ENCODE results near the gene ADARB2. TPM values are rescaled to one million over a fixed set of nuclear protein-coding genes. Genes with fewer than 3 reads are reported as not detected.

ADARB2 gene
- total RNA-seq, 1 donor from 2014 or later: 0.11 TPM

GRCh38 chr10:1376384-1376945 lies 360.9 kb downstream of the ADARB2 start:
- no peak for TF ChIP-seq CTCF (IDR thresholded peaks at IDR 0.05; ENCODE audit: borderline replicate concordance)
- Histone ChIP-seq H3K27me3 (ENCODE audit: low read depth) (peaks cover 81% of the 10 kb centered on the region), H3K9me3 (replicated peaks) (no peaks in the 10 kb centered on the region), H3K27ac (replicated peaks) (no peak overlapping the region), H3K4me3 (no peak overlapping the region), H3K36me3 (no peaks in the 10 kb centered on the region), H3K4me1 (no peaks in the 10 kb centered on the region)
- intact Hi-C loops (cut with micrococcal nuclease): no loop called here
- DNase-seq: no peak

- H3K27me3 ChIP-seq (ENCODE audit: low read depth): peaks cover 82% of the 10 kb centered on the region
- TF ChIP-seq CTCF (IDR thresholded peaks at IDR 0.05; ENCODE audit: borderline replicate concordance): no peak
- no peak for DNase-seq
These were observed 361.8 kb downstream of the ADARB2 start for GRCh38 chr10:1375346-1376170.

GRCh38 chr10:1374511-1375345 lies 362.6 kb downstream of the ADARB2 start:
- intact Hi-C loops (cut with micrococcal nuclease): no loop called here
- no peak for DNase-seq
- peaks cover 80% of the 10 kb centered on the region for H3K27me3 ChIP-seq (ENCODE audit: low read depth)

More at GRCh38 chr10:1375346-1376170, 361.8 kb downstream of the ADARB2 start:
- no peaks in the 10 kb centered on the region for H3K9me3 ChIP-seq (replicated peaks)
- no peak overlapping the region for H3K4me3 ChIP-seq
- no peaks in the 10 kb centered on the region for H3K36me3 ChIP-seq
- H3K4me1 ChIP-seq: no peaks in the 10 kb centered on the region
- intact Hi-C loops (cut with micrococcal nuclease): no loop called here
- no peak overlapping the region for H3K27ac ChIP-seq (replicated peaks)

GRCh38 chr10:1373287-1373686 lies 364.0 kb downstream of the ADARB2 start:
- Histone ChIP-seq H3K4me1 (no peaks in the 10 kb centered on the region), H3K27ac (replicated peaks) (no peak overlapping the region), H3K36me3 (no peaks in the 10 kb centered on the region), H3K27me3 (ENCODE audit: low read depth) (peaks cover 80% of the 10 kb centered on the region), H3K4me3 (no peak overlapping the region), H3K9me3 (replicated peaks) (no peaks in the 10 kb centered on the region)
- intact Hi-C loops (cut with micrococcal nuclease): no loop called here
- DNase-seq: no peak
- TF ChIP-seq CTCF (IDR thresholded peaks at IDR 0.05; ENCODE audit: borderline replicate concordance): no peak

More at GRCh38 chr10:1374511-1375345, 362.6 kb downstream of the ADARB2 start:
- H3K27ac ChIP-seq (replicated peaks): no peak overlapping the region
- no peaks in the 10 kb centered on the region for H3K9me3 ChIP-seq (replicated peaks)
- H3K4me1 ChIP-seq: no peaks in the 10 kb centered on the region
- TF ChIP-seq CTCF (IDR thresholded peaks at IDR 0.05; ENCODE audit: borderline replicate concordance): no peak
- H3K4me3 ChIP-seq: no peak overlapping the region
- H3K36me3 ChIP-seq: no peaks in the 10 kb centered on the region

GRCh38 chr10:1372212-1372611 lies 365.1 kb downstream of the ADARB2 start:
- H3K36me3 ChIP-seq: no peaks in the 10 kb centered on the region
- no peaks in the 10 kb centered on the region for H3K4me1 ChIP-seq
- no peaks in the 10 kb centered on the region for H3K9me3 ChIP-seq (replicated peaks)
- intact Hi-C loops (cut with micrococcal nuclease): no loop called here
- no peak overlapping the region for H3K4me3 ChIP-seq
- no peak for DNase-seq
- H3K27ac ChIP-seq (replicated peaks): no peak overlapping the region
- H3K27me3 ChIP-seq (ENCODE audit: low read depth): peaks cover 75% of the 10 kb centered on the region
- no peak for TF ChIP-seq CTCF (IDR thresholded peaks at IDR 0.05; ENCODE audit: borderline replicate concordance)

All from left ventricle myocardium inferior (tissue), 1 donor.